Measurements from ENCODE around the gene INPP4B.

- TF ChIP-seq CTCF (IDR thresholded peaks at IDR 0.05 in 2 of 3, conservative IDR thresholded peaks at IDR 0.05 in 1 of 3; ENCODE audit: borderline replicate concordance in 1 of 3, insufficient read depth in 1 of 3, low read depth in 2 of 3, low read length in 2 of 3) (no peak), ELF1 (IDR thresholded peaks at IDR 0.05; ENCODE audit: borderline replicate concordance, low read depth) (no peak), POLR2AphosphoS5 (IDR thresholded peaks at IDR 0.05; ENCODE audit: low read depth, low read length) (no peak), POLR2A (IDR thresholded peaks at IDR 0.05; ENCODE audit: borderline replicate concordance, extremely low read depth, insufficient read depth, insufficient read length) (no peak), ZNF274 (IDR thresholded peaks at IDR 0.05; ENCODE audit: low read depth, low read length) (no peak), ATF3 (IDR thresholded peaks at IDR 0.05) (no peak), REST (IDR thresholded peaks at IDR 0.05; ENCODE audit: low read depth) (no peak), MAX (IDR thresholded peaks at IDR 0.05) (no peak)
Measured at GRCh38 chr4:142596595-142596994, 249.5 kb downstream of the INPP4B start.
